ENCODE data around the gene UTP18. TPM values are rescaled to one million over a fixed set of nuclear protein-coding genes. Genes with fewer than 3 reads are reported as not detected.
A peak's percentile ranks its signal among the peaks of the same experiment; 100 is the strongest.

Gene UTP18
- total and polyA plus RNA-seq, 2 of the 13 experiments (the other 11 are each of a cell fraction or from before 2014, with no cell fraction given) = 35.2 to 104 TPM

DNA sequence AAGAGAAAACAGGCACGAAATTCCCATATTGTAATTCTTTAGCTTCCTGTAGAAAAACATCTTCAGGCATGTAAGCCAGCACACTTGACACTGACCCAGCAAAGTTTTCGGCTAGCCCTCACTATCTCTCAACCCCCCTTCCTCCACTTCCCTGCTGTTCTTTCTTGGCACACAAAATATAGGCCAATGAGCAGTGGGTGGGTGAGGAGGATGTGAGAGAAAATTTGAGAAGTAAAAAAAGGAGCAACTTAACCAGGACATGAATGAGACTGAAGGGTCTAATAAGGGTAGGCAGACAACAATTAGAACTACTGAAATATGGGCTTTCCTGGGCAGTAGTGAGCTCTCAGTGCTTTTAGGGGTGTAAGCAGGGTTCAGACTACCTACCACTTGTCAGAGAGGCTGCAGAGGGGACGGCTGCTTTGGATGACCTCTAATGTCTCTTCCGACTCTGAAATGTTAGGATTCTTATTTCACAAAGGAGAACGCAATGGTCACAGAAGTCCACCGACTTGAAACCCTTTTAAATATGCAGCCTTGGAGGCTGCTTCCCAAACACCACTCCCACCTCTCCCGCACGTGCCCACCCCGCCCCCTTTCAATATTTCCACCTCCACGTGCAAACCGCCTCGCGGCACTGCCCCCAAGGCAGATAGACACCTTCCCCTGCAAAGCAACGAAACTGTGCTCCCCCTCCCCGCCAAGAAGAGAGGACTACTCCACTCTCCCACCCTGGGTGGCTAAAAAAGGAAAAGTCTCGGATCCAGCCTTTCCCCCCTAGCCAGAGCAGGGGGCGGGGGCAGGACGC lies 1.4 kb upstream of the UTP18 start:
- peak; percentile 39 for DNase-seq (ENCODE audit: low spot score)
- CTCF ChIA-PET (ENCODE audit: low intra/inter-chr PET ratio, low total read pairs) = no interaction called here
- H3K36me3 ChIP-seq (replicated peaks in 1 of 2; ENCODE audit: control insufficient read depth in 1 of 2, insufficient read depth in 2 of 2, low read length in 2 of 2) = peaks cover 9 to 20% of the 10 kb centered on the region in 2 experiments; a peak in 4 of 5 replicates
- peaks cover 92% of the 10 kb centered on the region for H3K79me2 ChIP-seq (ENCODE audit: insufficient read depth, low read length)
- POLR2A ChIA-PET = no interaction called here
- H3K9ac ChIP-seq (ENCODE audit: insufficient read depth, low read depth, low read length) = peak overlapping the region; percentile 98
- BruUV-seq (replicated peaks) = no TSS peak
- peaks cover 73% of the 10 kb centered on the region for H3K4me1 ChIP-seq (ENCODE audit: insufficient read depth, low read length)
- H3K4me3 ChIP-seq (replicated peaks in 1 of 3; ENCODE audit: insufficient read depth in 1 of 3, low read depth in 2 of 3, low read length in 3 of 3) = peak overlapping the region; percentile 94 to 96 (median 96)
- H3K9me3 ChIP-seq (ENCODE audit: low read length) = no peaks in the 10 kb centered on the region
- H3K27ac ChIP-seq (ENCODE audit: extremely low read length, insufficient read depth, low read length) = peak overlapping the region; percentile 99
- no peaks in the 10 kb centered on the region; a peak in 1 of 5 replicates for H3K27me3 ChIP-seq (ENCODE audit: control insufficient read depth in 1 of 2, insufficient read depth in 2 of 2, low read length in 2 of 2)
- intact Hi-C loops (cut with micrococcal nuclease; ENCODE audit: unreplicated experiment) (no loop called here), in situ Hi-C loops (cut with HindIII; ENCODE audit: extremely low pct_ligation_motif_present, low pct_unique_long_range_greater_than_20kb) (no loop called here)
- no peak overlapping the region for H2AFZ ChIP-seq (ENCODE audit: low read length)
- WGBS (ENCODE audit: low lambda C conversion rate) = 4% methylated on average over 18 of the region's 18 CpGs
- 0 out of 3 replicates have a peak, but pooled peaks have one; percentile 0 for ATAC-seq
- peaks cover 62% of the 10 kb centered on the region for H4K20me1 ChIP-seq (ENCODE audit: insufficient read depth, low read length)
- peak overlapping the region; percentile 93 for H3K4me2 ChIP-seq (ENCODE audit: low read depth, low read length)
- no peak for FAIRE-seq
- no peak for TF ChIP-seq NFE2L1 (CRISPR knock-in tag; IDR thresholded peaks at IDR 0.05; ENCODE audit: borderline replicate concordance)
- 0 out of 4 replicates have a peak, but pooled peaks of 1 of the 2 experiments have one; percentile 17 for TF ChIP-seq KLF16 (CRISPR knock-in tag; IDR thresholded peaks at IDR 0.05)
- TF ChIP-seq FOXJ3 (CRISPR knock-in tag; IDR thresholded peaks at IDR 0.05; ENCODE audit: borderline replicate concordance) = no peak
- TF ChIP-seq ARID2 (CRISPR knock-in tag; IDR thresholded peaks at IDR 0.05; ENCODE audit: borderline replicate concordance) = 0 out of 2 replicates have a peak, but pooled peaks have one; percentile 40
- TF ChIP-seq ATF7-NPFF (CRISPR knock-in tag; IDR thresholded peaks at IDR 0.05; ENCODE audit: low read depth) = 0 out of 2 replicates have a peak, but pooled peaks have one; percentile 34
- 0 out of 2 replicates have a peak, but pooled peaks have one; percentile 8 for TF ChIP-seq ZNF331 (CRISPR knock-in tag; IDR thresholded peaks at IDR 0.05)
- TF ChIP-seq KLF9 (CRISPR knock-in tag; IDR thresholded peaks at IDR 0.05; ENCODE audit: low read depth) = no peak
- peak; percentile 62; the same call in 1 of the 2 replicates for TF ChIP-seq MYC (CRISPR knock-in tag; IDR thresholded peaks at IDR 0.05; ENCODE audit: borderline replicate concordance)
- peak; percentile 94 for TF ChIP-seq BHLHE40 (IDR thresholded peaks at IDR 0.05; ENCODE audit: low read length)
- TF ChIP-seq, protein P1, sequence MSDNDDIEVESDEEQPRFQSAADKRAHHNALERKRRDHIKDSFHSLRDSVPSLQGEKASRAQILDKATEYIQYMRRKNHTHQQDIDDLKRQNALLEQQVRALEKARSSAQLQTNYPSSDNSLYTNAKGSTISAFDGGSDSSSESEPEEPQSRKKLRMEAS (IDR thresholded peaks at IDR 0.05) = peak; percentile 95
- TF ChIP-seq, protein P2, sequence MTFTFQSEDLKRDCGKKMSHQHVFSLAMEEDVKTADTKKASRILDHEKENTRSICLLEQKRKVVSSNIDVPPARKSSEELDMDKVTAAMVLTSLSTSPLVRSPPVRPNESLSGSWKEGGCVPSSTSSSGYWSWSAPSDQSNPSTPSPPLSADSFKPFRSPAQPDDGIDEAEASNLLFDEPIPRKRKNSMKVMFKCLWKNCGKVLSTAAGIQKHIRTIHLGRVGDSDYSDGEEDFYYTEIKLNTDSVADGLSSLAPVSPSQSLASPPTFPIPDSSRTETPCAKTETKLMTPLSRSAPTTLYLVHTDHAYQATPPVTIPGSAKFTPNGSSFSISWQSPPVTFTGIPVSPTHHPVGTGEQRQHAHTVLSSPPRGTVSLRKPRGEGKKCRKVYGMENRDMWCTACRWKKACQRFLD (CRISPR knock-in tag; IDR thresholded peaks at IDR 0.05; ENCODE audit: borderline replicate concordance) = peak; percentile 62; the same call in 1 of the 2 replicates
- TF ChIP-seq FOXK2 (IDR thresholded peaks at IDR 0.05) = 0 out of 2 replicates have a peak, but pooled peaks have one; percentile 22
- peak; percentile 35; the same call in 1 of the 2 replicates for TF ChIP-seq HDAC1 (CRISPR knock-in tag; IDR thresholded peaks at IDR 0.05)
- 0 out of 2 replicates have a peak, but pooled peaks have one; percentile 4 for TF ChIP-seq ZNF569 (CRISPR knock-in tag; IDR thresholded peaks at IDR 0.05; ENCODE audit: borderline replicate concordance)
- peak; percentile 15; the same call in 1 of the 2 replicates for TF ChIP-seq NR2F2 (IDR thresholded peaks at IDR 0.05; ENCODE audit: borderline replicate concordance, low read depth)
- TF ChIP-seq, protein P3, sequence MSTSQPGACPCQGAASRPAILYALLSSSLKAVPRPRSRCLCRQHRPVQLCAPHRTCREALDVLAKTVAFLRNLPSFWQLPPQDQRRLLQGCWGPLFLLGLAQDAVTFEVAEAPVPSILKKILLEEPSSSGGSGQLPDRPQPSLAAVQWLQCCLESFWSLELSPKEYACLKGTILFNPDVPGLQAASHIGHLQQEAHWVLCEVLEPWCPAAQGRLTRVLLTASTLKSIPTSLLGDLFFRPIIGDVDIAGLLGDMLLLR (CRISPR knock-in tag; IDR thresholded peaks at IDR 0.05) = peak; percentile 67; the same call in 1 of the 2 replicates
- TF ChIP-seq ZNF839 (CRISPR knock-in tag; IDR thresholded peaks at IDR 0.05; ENCODE audit: borderline replicate concordance) = no peak
- TF ChIP-seq MXD4 (CRISPR knock-in tag; IDR thresholded peaks at IDR 0.05) = peak; percentile 45; the same call in 1 of the 2 replicates
- peak; percentile 33; the same call in 1 of the 2 replicates for TF ChIP-seq SAP130 (CRISPR knock-in tag; IDR thresholded peaks at IDR 0.05; ENCODE audit: low read depth)
- TF ChIP-seq ZNF607 (CRISPR knock-in tag; IDR thresholded peaks at IDR 0.05; ENCODE audit: borderline replicate concordance) = 0 out of 2 replicates have a peak, but pooled peaks have one; percentile 43
- TF ChIP-seq, protein P4, sequence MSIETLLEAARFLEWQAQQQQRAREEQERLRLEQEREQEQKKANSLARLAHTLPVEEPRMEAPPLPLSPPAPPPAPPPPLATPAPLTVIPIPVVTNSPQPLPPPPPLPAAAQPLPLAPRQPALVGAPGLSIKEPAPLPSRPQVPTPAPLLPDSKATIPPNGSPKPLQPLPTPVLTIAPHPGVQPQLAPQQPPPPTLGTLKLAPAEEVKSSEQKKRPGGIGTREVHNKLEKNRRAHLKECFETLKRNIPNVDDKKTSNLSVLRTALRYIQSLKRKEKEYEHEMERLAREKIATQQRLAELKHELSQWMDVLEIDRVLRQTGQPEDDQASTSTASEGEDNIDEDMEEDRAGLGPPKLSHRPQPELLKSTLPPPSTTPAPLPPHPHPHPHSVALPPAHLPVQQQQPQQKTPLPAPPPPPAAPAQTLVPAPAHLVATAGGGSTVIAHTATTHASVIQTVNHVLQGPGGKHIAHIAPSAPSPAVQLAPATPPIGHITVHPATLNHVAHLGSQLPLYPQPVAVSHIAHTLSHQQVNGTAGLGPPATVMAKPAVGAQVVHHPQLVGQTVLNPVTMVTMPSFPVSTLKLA (IDR thresholded peaks at IDR 0.05) = peak; percentile 94

All from HepG2 (cell line).